ENCODE measurements around the gene NWD2. TPM values are rescaled to one million over a fixed set of nuclear protein-coding genes. Genes with fewer than 3 reads are reported as not detected.

Gene NWD2
- total and polyA plus RNA-seq, 7 donors: 0.01 to 0.03 TPM; not detected in 5

DNA sequence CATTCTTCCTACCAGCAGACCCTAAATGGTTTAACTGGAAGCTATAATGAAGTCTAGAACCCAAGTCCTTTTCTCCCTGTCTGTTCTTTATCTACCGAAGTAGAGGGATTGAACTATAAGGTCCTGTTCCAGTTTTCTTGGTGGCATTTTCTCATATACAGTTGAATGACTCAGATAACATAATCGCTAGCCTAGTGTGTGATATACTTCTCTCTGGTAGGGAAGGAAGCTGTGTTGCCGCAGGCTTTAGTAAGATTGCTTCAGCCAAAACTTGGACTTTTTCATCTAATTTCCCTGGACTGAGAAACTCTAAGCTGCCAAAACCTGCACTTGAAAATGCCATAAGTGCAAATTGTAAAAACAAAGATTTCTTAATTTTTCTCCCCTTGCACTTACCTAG, 123.4 kb downstream of the NWD2 start:
- Histone ChIP-seq H3K4me1 (no peaks in the 10 kb centered on the region), H3K36me3 (ENCODE audit: insufficient read depth in 1 of 2, low read depth in 1 of 2) (no peaks in the 10 kb centered on the region), H3K27ac (no peak overlapping the region), H3K4me3 (no peak overlapping the region), H3K27me3 (ENCODE audit: insufficient read depth in 3 of 3, low read length in 2 of 3) (no peaks in the 10 kb centered on the region), H3K9me3 (no peaks in the 10 kb centered on the region)
- DNase-seq (no peak), ATAC-seq (no peak)
- intact Hi-C loops (cut with DNase I): no loop called here
- 90 to 93% (median 91%) methylated on average over 3 of the region's 3 CpGs for WGBS, 3 donors
- TF ChIP-seq, protein P1, sequence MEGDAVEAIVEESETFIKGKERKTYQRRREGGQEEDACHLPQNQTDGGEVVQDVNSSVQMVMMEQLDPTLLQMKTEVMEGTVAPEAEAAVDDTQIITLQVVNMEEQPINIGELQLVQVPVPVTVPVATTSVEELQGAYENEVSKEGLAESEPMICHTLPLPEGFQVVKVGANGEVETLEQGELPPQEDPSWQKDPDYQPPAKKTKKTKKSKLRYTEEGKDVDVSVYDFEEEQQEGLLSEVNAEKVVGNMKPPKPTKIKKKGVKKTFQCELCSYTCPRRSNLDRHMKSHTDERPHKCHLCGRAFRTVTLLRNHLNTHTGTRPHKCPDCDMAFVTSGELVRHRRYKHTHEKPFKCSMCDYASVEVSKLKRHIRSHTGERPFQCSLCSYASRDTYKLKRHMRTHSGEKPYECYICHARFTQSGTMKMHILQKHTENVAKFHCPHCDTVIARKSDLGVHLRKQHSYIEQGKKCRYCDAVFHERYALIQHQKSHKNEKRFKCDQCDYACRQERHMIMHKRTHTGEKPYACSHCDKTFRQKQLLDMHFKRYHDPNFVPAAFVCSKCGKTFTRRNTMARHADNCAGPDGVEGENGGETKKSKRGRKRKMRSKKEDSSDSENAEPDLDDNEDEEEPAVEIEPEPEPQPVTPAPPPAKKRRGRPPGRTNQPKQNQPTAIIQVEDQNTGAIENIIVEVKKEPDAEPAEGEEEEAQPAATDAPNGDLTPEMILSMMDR (IDR thresholded peaks at IDR 0.05): no peak

DNA sequence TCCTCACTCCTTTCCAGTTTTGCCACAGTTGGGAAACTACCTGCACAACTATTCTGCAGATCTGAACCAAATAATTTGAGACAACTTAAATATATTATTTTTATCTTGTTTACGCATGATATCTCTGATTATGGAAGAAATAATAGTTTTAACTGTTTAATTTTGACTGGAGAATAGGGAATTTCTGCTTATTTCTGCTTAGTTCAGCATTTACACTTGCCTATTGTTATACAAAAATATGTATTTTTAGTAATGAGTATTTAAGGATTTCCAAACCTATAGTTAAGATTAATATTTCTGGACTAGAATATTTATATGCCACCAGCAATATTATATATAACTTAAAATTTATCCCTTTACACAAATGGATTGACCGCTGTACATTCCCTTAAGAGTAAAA, 125.5 kb downstream of the NWD2 start:
- H3K4me1 ChIP-seq: no peaks in the 10 kb centered on the region
- H3K27me3 ChIP-seq (ENCODE audit: insufficient read depth in 3 of 3, low read length in 2 of 3): no peaks in the 10 kb centered on the region
- TF ChIP-seq, protein P1 (IDR thresholded peaks at IDR 0.05): no peak
- H3K9me3 ChIP-seq: no peaks in the 10 kb centered on the region
- 91 to 98% (median 94%) methylated on average over 2 of the region's 2 CpGs for whole genome bisulfite sequencing, 3 donors
- H3K4me3 ChIP-seq: no peak overlapping the region
- H3K27ac ChIP-seq: no peak overlapping the region
- no peak for ATAC-seq
- H3K36me3 ChIP-seq (ENCODE audit: insufficient read depth in 1 of 2, low read depth in 1 of 2): no peaks in the 10 kb centered on the region
- intact Hi-C loops (cut with DNase I): no loop called here
- DNase-seq: no peak

DNA sequence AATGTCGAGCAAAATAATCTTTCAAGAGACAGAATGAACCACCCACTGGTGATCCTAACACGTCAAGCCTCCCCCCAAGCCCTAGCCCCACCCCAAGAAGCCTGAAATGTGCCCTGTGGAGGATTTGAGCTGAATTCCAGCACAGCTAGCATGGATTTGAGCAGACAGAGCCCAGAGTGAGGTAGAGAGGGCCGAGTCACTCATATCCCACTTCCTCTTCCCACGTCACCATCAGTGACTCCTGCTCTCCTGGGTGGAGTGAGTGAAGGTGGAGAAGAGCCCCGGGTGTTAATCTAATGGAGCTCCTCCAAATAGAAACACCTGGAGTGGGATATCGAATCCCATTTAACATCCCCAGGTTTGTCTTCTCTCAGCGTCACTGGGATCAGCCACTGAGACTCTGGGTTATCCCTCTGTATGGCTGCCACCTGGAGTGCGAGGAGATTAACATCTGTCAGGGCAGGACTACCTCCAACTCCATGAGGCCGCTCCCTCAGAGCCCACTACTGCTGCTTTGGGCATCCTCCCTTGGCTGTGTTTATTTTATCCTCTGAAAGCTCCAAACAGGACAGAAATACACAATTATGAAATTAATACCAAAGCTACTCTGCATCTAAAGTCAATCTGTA, 136.6 kb downstream of the NWD2 start:
- H3K9me3 ChIP-seq: no peaks in the 10 kb centered on the region
- no peaks in the 10 kb centered on the region for H3K36me3 ChIP-seq (ENCODE audit: insufficient read depth in 1 of 2, low read depth in 1 of 2)
- no peaks in the 10 kb centered on the region for H3K4me1 ChIP-seq
- TF ChIP-seq, protein P1 (IDR thresholded peaks at IDR 0.05): no peak
- H3K27ac ChIP-seq: no peak overlapping the region
- WGBS, 3 donors: 42 to 48% (median 44%) methylated on average over 9 of the region's 9 CpGs
- intact Hi-C loops (cut with DNase I): no loop called here
- ATAC-seq (no peak), DNase-seq (no peak)
- peaks cover 0 to 3% (median 0%) of the 10 kb centered on the region in 3 donors for H3K27me3 ChIP-seq (ENCODE audit: insufficient read depth in 3 of 3, low read length in 2 of 3)
- H3K4me3 ChIP-seq: no peak overlapping the region

DNA sequence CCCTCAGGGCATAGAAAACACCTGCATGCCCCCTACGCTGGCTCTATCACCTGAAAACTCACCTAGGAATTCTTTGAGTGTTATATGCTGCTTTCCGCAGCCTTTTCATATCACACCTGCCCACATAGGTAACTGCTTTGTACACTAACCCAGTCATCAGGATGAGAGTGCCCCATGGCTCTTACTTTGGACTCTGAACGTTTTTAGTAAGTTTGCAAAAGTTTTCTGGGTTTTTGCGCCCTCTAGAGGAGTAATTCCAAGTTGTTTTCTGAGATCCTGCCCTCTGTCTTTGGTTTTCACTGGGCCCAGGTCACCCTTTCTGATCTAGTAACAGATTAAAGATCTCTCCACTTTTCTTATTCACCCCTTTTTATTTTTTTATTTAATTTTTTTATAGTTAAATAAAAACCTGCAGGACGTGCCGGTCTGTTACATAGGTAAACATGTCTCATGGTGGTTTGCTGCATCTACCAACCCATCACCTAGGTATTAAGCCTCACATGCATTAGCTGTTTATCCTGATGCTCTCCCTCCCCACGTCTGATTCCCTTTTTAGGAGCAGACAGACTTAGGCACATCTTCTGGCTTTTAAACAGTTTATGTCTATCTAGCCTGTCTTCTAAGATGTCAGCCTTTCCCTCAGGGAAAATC, 139.2 kb downstream of the NWD2 start:
- Histone ChIP-seq H3K27me3 (ENCODE audit: insufficient read depth in 3 of 3, low read length in 2 of 3) (peaks cover 0 to 3% (median 0%) of the 10 kb centered on the region in 3 donors), H3K9me3 (no peaks in the 10 kb centered on the region), H3K4me1 (no peaks in the 10 kb centered on the region), H3K36me3 (ENCODE audit: insufficient read depth in 1 of 2, low read depth in 1 of 2) (no peaks in the 10 kb centered on the region), H3K4me3 (no peak overlapping the region), H3K27ac (no peak overlapping the region)
- intact Hi-C loops (cut with DNase I): no loop called here
- ATAC-seq (no peak), DNase-seq (no peak)
- TF ChIP-seq, protein P1 (IDR thresholded peaks at IDR 0.05): no peak
- 32 to 36% (median 34%) methylated on average over 7 of the region's 7 CpGs for WGBS, 3 donors

Measured in psoas muscle (tissue), 8 donors.